GM19438 (cell line): ENCODE results near the gene COX19.
"Not testable (repeated sequence)": the region's sequence is repeated elsewhere in the genome, so short reads cannot be mapped to it uniquely, and the experiment has no call there.

Source experiments
- ATAC-seq: cut with Tn5 transposase; IDR thresholded peaks from one replicate; pipeline ENCODE4 v1.9.1; 2021; ENCODE audit warnings: low read depth; ENCODE audit not compliant: unreplicated experiment

Gene COX19

DNA sequence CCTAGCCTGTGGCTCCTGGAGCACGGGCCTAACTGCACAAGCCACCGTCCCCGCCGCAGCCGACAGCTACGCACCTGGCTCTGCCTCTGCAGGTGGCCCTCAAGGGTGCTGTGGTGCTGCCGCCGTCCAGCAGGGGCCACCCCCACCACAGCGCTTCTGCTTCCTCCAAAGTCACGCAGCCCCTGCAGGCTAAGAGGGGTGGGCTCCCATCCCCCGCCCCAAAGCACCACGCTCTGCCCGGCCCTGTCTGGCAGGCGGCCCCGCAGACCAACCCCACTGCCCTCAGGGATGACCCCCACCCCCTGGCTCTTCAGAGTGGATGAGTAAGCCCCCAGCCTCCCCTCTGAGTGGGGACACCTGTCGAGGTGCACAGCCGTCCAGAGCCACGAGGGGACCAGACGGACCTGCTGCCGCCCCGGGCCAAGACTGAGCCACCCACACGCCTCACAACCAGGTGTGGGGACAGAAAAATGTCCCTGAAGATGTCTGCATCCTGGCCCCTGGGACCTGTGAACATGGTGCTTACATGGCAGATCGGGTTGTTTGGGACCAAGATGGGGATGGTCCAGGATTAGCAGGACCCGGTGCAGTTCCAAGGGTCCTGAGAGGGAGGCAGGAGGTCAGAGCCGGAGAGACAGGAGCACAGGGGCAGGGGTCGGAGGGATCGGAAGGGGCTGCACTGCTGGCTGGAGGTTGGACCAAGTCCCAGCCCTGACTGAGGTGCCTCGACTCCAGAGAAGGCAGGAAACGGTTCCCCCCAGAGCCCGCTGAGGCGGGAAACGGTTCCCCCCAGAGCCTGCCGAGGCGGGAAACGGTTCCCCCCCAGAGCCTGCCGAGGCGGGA lies 11.9 kb downstream of the COX19 start:
- no peak for ATAC-seq

DNA sequence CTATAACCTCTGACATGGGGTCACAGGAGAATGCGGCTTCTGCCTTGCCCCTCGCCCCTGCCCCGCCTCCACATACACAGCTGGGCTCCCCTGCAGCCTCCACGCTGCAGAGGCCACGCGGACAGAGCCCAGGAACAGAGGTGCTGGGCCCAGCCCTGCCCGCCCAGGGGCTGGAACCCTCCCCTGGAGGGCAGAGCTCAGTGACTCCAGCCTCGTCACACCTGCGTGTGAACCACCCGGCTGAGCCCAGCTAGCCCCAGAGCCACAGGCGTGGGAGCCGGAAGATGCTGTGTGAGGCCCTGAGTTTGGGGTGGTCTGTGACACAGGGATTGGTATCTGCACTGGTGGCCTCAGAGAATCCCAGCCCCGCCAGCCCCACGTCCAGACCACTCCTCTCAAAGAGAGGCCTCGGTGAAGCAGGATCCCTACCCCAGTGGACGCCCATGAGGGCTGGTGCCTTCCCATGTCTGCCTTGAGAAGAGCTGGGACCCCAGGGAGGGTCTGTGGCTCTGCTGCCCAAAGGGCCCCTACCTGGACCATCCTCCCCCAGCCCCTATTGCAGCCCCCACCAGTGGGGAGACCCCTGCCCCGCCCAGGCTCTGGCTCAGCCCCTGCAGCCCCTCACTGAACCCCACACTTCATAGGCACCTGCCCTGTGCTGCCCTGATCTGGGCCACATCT lies 12.8 kb downstream of the COX19 start:
- no peak for ATAC-seq

DNA sequence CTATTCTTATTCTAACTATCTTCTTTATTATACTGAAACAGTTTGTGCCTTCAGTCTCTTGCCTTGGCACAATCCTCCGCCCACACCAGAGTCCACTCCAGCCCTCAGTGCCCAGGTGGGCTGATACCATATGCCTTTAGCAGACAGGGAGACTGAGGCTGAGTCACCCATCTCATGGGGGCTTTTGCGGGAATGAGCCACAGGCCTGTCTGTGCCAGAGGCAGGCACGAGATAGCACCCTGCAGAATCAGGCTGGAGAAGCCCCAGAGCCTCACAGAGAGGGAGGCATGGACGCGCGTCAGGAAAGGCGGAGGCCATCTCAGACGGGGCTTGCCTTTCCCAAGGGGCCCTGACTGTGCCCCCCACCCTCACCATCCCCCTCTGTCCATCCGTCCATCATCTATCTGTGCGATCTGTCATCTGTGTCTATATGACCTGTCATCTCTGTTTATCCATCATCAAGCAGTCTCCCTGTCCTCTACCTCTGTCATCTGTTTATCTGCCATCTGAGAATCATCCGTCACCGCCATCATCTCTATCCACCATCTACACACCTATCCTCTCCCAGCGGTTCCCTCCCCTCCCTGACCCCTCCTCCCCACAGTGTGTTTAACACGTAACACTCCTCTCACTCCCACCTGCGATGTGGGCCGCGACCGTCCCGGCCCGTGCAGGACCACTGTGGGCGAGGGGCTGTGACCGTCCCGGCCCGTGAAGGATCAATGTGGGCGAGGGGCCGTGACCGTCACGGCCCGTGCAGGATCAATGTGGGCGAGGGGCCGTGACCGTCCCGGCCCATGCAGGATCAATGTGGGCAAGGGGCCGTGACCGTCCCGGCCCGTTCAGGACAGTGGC lies 13.6 kb downstream of the COX19 start:
- ATAC-seq: no peak

DNA sequence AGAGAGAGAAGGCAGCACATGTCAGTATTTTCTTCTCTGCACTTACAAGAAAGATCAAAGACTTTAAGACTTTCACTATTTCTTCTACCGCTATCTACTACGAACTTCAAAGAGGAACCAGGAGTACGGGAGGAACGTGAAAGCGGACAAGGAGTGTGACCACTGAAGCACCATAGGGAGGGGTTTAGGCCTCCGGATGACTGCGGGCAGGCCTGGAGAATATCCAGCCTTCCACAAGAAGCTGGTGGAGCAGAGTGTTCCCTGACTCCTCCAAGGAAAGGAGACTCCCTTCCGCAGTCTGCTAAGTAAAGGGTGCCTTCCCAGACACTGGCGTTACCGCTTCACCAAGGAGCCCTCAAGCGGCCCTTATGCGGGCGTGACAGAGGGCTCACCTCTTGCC lies 14.4 kb downstream of the COX19 start:
- not testable (repeated sequence) for ATAC-seq

DNA sequence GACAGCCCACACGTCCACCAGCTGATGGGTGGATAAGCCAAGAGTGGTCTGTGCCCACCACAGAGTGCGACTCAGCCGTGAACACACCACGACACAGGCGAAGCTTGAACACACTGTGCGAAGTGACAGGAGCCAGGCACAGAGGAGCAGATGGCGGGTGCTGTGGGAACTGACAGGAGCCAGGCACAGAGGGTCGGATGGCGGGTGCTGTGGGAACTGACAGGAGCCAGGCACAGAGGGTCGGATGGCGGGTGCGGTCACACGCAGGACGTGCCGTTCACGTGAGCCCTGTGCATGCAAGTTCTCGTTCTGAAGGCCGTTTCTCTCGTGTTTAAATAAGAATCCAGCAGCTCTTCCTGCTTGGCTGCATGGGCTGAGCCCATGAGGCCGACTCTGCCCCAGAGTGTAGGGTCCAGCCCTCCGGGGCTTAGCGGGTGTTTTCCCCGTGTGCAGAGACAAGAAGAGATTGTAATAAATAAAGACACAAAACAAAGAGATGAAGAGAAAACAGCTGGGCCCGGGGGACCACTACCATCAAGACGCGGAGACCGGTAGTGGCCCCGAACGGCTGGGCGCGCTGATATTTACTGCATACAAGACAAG lies 15.0 kb downstream of the COX19 start:
- no peak for ATAC-seq

DNA sequence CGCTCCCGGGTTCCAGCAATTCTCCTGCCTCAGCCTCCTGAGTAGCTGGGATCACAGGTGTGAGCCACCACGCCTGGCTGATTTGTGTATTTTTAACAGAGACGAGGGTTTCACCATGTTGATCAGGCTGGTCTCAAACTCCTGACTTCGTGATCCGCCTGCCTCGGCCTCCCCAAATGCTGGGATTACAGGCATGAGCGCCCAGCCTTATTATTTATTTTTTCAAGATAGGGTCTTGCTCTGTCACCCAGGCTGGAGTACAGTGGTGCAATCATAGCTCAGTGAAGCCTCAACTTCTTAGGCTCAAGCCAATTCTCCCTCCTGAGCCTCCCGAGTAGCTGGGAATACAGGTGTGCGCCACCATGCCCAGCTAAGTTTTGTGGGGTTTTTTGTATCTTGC lies 15.6 kb downstream of the COX19 start:
- ATAC-seq: not testable (repeated sequence)

DNA sequence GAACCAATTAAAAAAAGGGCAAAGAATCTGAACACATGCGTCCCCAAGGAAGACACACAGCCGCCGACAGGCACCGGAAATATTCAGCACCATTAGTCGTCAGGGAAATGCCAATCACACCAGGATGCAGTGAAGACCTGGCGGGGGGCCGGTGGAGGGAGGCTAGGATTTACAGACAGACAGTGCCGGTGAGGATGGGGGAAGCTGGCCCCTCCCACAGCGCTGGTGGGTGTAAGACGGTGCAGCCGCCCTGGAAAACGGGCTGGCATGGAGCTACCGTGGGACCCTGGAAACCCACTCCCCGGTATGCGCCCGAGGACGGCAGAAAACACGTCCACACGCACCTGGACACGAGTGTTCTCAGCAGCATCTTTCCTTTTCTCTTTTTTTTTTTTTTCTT lies 16.1 kb downstream of the COX19 start:
- ATAC-seq: no peak

DNA sequence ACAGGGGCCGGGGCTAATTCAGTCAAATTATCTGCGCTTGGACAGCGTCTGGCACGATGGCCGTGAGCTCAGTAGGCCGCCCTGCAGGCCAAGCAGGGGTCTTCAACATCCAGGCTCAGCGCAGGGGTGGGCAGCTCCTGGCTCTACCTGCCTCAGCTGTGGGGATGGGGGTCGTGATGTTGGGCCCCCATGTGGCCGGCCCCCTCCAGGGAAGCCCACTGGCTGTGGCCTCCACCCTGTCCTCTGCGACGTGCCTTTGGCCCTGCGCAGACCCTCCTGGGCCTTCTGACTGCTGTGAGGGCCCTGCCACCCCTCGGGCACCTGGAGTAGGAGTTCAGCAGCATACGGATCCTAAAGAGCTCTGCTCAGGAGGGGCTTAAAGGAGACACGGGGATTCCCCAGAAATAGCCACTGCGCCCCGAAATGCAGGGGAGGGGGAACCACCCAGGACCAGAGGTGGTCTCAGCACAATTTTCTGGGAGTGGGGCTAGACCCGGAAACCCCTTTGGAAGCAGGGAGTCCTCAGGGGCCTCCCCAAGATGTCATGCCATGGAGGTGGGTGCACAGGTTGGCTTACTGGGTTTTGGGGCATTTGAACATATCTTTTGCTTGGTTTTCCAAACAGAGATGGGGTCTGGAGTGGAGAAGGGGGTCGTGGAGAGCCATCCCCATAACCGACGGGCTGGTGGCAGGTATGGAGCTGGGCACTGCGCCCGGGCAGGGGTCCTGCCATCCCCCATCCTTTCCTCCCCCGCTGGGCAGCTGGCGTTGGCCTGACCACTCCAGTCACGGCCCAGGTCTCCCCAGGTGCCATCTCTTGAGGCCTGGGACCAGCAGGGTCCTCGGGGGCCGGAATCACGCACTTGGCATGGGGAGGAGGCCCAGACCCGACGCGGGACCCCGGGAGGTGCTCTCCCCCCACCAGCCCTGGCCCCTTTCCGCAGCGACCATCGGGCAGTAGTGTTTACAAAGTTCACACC lies 16.8 kb downstream of the COX19 start:
- ATAC-seq: no peak

DNA sequence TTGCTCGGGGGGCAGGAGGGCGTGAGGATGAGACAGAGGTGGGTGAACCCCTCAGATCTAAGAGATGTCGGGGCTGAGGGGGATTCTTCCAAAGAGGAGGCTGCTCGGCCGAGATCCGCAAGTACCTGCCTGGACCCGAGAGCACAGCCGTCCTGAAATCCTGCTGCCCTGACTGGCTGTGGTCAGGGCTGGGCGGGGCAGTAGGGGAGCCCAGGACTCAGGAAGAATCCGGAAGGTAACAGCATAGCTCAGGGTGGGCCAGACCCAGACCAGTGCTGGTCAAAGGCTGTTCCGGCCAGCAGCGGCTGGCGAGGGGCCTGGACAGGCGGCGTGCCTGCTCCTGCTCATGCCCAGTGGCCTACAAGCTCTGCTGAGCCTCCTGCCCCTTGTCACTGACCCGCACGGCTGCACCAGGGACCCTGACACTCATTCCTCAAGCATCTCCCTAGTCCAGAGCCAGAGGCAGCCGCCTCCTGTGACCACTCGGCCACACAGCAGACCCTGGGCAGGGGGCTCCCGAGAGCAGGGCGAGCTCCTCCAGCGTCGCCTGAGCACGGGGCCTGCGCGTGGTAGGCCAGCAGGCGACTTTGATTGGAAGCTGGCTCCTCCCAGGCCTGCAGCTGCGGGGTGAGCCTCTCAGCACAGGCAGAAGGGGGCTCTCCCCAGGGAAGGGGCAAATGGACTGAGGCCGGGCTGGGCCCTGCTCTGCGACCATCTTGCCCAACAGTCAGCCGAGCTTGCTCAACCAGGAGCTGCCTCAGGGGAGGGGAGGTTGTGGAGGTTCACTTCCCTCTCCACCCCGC lies 17.7 kb downstream of the COX19 start:
- ATAC-seq: no peak

DNA sequence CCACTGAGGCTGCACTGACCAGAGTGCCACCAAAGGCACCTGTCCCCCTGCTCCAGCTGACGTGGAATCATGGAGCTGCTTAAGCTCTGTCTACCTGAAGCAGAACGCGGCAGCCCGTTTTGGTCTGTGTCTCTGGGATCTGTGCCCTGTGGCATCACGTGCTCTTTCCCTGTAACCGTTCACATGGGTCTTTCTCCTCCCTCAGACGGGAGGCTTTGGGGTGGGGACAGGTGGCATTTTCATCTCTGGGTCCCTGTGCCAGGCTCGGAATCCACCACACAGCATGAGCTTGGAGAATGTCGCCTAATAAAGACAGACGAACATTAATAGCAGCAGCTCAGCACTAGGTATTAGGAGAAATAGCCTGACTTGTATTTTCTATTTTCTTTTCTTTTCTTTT lies 19.3 kb downstream of the COX19 start:
- no peak for ATAC-seq

DNA sequence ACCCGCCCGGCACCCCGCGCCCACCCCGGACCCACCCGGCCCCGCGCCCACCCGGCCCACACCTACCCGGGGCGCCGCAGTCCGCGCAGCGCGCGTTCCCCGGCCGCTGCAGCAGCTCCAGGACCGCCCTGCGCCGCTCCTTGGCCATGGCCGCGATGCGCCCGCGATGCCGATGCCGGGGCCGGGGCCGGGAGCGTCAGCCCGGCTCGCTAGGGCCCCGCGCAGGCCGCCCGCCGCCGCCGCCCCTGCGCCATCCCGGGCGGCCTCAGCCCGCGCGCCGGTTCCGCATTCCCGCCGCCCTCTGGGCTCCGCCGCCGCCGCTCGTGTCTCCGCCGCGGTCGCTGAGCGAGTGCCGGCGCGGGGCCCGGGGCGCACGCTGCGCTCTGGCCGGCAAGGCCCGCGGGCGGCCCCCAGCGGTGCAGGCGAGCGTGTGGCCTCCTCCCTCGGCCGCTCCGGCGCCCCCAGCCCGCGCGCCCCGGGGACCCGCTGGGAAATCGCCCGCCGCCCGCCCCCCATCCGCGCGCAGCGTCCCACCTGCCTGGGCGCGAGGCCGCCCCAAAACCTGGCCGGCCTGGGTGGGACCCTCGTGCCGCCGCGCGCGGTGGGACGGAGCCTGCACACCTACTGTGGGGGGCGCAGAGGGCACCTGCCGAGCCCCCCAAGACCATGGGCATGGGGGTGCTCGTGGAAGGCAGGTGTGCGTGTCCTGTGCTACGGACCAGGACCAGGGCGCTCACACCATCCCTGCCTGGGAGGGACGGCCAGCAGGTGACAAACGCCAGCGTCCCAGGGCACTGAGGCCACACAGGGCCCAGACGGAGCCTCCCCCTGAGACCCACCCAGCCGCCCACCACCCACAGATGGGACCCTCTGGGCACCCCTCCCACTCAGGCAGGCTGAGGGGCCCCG lies 20.8 kb downstream of the COX19 start, which contains the start of gene ADAP1:
Gene ADAP1 (minus strand): TSS at position 351 of the 909 bp plus-strand sequence. CDS start 203 bp downstream, at position 148.
- peak; percentile 35 for ATAC-seq

DNA sequence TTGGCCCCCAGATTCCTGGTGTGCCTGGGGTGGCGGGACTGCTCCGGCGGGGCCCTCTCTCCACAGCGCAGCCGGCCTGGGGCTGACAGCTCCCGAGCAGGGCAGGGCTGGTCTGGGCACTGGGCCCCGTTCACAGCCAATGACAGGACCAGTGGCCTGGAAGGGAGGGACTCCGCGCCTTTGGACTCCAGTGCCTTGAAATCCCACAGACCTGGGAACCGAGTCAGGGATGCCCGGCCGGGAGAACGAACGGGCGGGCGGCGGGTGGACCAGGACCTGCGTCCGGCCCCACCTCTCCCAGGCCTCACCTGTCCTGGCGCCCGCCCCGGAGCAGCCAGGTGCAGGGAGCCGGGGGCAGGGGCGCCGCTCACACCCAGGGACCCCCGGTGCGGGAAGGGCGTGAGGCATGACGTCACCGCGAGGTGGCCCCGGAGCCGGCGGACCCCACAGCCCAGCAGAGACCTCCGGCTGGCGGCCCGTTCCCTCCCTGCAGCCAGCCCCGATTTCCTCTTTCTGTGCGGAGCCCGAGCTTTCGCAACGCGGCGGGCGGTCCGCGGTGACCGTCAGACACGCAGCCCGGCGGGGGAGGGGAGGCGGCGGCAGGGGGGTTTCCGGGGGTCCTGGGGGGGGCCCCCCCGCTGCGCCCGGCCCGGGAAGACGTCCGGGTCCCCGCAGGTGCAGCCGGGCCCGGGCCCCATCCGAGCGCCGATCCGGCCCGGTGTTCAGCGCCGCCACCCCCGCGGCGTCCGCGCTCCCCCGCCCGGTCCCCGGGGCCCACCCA lies 21.6 kb downstream of the COX19 start:
- ATAC-seq: peak; percentile 18

DNA sequence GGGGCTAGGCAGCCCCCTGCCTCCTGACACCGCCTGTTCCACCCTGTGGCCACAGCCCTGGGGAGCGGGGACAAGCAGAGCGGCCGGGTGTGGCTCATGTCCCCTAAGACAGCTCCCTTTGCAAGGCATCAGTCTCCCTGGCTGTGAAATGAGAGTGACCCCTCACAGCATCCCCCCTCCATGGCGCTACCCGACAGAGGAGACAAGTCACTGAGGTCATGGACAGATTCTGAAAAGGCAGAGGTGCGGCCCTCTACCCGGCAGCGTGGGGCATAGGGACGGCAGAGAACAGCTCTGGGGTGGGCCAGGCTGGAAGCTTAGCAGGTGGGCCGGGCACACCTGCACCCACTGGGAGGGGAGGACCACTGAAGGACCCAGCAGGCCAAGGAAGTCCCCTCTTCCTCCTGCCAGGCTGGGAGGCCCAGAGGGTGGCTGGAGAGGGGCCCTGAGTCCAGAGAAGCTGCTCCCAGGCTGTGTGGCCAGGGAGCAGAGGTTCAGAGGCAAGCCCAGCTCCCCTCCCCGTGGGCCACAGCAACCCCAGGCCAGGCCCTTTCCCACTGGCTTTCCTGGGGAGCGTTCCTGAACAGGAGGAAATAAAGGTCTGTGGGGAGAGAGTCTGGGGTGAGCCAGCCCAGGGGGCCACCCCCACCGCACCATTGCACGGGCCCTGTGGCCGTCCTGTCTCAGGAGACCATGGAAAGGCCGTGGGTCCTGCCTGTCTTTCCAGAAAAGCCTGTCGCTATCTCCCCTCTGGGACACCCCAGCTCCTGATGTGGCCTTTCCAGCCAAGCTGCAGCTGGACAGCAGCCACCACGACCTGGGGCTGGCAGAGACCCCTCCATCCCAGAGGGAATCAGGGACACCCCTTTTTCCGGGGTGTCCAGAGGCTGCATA lies 22.6 kb downstream of the COX19 start:
- no peak for ATAC-seq

DNA sequence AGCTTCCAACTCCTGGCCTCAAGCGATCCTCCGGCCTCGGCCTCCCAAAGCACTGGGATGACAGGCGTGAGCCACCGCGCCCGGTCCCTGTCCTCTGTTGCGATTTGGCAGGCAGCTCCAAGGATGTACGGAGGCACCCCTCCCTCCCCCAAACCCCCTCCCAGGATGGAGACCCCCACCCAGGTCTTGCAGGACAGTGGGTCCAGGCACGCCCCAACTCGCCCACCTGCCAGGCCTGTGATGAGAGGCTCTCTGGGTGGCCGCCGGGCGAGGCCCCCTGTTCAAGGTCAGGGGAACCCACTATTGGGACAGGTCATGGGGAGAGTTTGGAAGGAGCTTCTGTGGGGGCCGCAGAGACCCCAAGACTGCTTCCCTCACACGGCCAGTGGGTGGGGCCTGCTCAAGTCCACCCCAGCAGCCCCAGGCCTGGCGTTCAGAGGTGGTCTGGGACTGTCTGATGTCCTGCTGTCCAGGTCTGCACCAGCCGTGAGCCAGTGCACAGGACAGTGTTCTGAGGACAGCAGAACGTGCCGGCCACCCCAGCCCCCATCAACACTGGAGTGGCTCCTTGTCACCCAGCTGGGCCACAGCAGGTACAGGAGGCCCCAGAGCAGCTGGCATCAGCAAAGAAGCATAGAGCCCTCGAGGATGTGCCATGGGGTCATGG lies 23.3 kb downstream of the COX19 start:
- ATAC-seq: no peak
